Calu3 (cell line): Measurements from ENCODE around the gene SEPTIN14. TPM values are rescaled to one million over a fixed set of nuclear protein-coding genes. Genes with fewer than 3 reads are reported as not detected.
"Not testable (repeated sequence)": the region's sequence is repeated elsewhere in the genome, so short reads cannot be mapped to it uniquely, and the experiment has no call there.

Experiments
- BruUV-seq: library from RNA; stranded (reverse); fragments of 400-500 nt; replicated peaks from 2 replicates; lab custom pipeline; 2021; lab: Mats Ljungman, UMichigan
- CTCF ChIA-PET: fragments of 300-600 bp; sonication (Branson Sonifier 250); formaldehyde crosslinking; loops from one replicate; lab custom pipeline; 2022; ENCODE audit warnings: antibody characterized with exemption; lab: Charles Lee
- DNase-seq: peaks from one replicate; pipeline ENCODE4 v3.0.0; 2022
- H3K27ac Mint-ChIP-seq: one replicate; pipeline ENCODE4 v1.8.0; 2022; ENCODE audit warnings: mixed read lengths; ENCODE audit not compliant: unreplicated experiment
- H3K27me3 Mint-ChIP-seq: one replicate; pipeline ENCODE4 v1.8.0; 2022; ENCODE audit warnings: mixed read lengths; ENCODE audit not compliant: unreplicated experiment
- H3K36me3 Mint-ChIP-seq: one replicate; pipeline ENCODE4 v1.8.0; 2022; ENCODE audit warnings: mild to moderate bottlenecking, moderate library complexity, mixed read lengths; ENCODE audit not compliant: insufficient read depth, unreplicated experiment
- H3K4me1 Mint-ChIP-seq: one replicate; pipeline ENCODE4 v1.8.0; 2022; ENCODE audit warnings: mild to moderate bottlenecking, low read depth, mixed read lengths; ENCODE audit not compliant: unreplicated experiment
- H3K4me3 Mint-ChIP-seq: one replicate; pipeline ENCODE4 v1.8.0; 2022; ENCODE audit warnings: mild to moderate bottlenecking, low read depth, moderate library complexity, mixed read lengths; ENCODE audit not compliant: unreplicated experiment
- H3K9me3 Mint-ChIP-seq: one replicate; pipeline ENCODE4 v1.8.0; 2022; ENCODE audit warnings: low read depth, mixed read lengths; ENCODE audit not compliant: unreplicated experiment
- CTCF ChIP-seq: fragments of 200-600 bp; IDR thresholded peaks from one replicate; pipeline ENCODE4 v1.8.0; 2022; ENCODE audit warnings: antibody characterized with exemption; ENCODE audit not compliant: unreplicated experiment
- intact Hi-C: fragments of 100-400 bp; cut with micrococcal nuclease; formaldehyde crosslinking; loops from one replicate; pipeline ENCODE4 v1.10.0; 2022; ENCODE audit not compliant: unreplicated experiment
- total RNA-seq: library from RNA; stranded (reverse); gene quantifications from 2 replicates; pipeline ENCODE4 v1.2.3, GENCODE V29; 2022

SEPTIN14 gene
- total RNA-seq, 1 experiment from 2014 or later = not detected

DNA sequence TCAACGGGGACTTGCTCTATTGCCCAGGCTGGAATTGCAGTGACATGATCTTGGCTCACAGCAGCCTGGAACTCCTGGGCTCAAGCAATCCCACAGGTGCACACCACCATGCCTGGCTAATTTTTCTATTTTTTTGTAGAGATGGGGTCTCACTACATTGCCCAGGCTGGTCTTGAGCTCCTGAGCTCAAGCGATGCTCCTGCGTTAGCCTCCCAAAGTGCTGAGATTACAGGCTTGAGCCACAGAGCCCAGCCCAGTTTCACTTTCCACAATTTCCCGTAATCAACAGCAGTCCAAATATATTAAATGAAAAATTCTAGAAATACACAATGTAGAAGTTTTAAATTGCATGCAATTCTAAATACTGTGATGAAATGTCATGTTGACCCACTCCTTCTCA lies 24.0 kb downstream of the SEPTIN14 start:
- no peak for DNase-seq
- Mint-ChIP-seq H3K36me3 (no peaks in the 10 kb centered on the region), H3K27me3 (no peaks in the 10 kb centered on the region), H3K27ac (no peak overlapping the region), H3K4me3 (no peak overlapping the region), H3K4me1 (no peaks in the 10 kb centered on the region), H3K9me3 (no peaks in the 10 kb centered on the region)
- intact Hi-C loops = no loop called here
- no TSS peak for BruUV-seq
- CTCF ChIA-PET = interaction anchor here (0.9 kb wide), 1 partner anchor 9 kb away, joined by 7 read pairs; no protein-coding TSS in a partner anchor
- no peak for TF ChIP-seq CTCF

GRCh38 chr7:55827577-55827976 lies 35.0 kb downstream of the SEPTIN14 start:
- H3K4me3 Mint-ChIP-seq = no peak overlapping the region
- no peak overlapping the region for H3K27ac Mint-ChIP-seq
- intact Hi-C loops = no loop called here
- H3K36me3 Mint-ChIP-seq = no peaks in the 10 kb centered on the region
- DNase-seq = no peak
- no peak for TF ChIP-seq CTCF
- no TSS peak for BruUV-seq
- no peaks in the 10 kb centered on the region for H3K27me3 Mint-ChIP-seq
- CTCF ChIA-PET = interaction anchor here (0.8 kb wide), 1 partner anchor 247 kb away, joined by 4 read pairs; no protein-coding TSS in a partner anchor
- H3K9me3 Mint-ChIP-seq = peaks cover 23% of the 10 kb centered on the region
- H3K4me1 Mint-ChIP-seq = no peaks in the 10 kb centered on the region

GRCh38 chr7:55818686-55819085 lies 43.9 kb downstream of the SEPTIN14 start:
- Mint-ChIP-seq H3K27ac (no peak overlapping the region), H3K36me3 (no peaks in the 10 kb centered on the region), H3K27me3 (no peaks in the 10 kb centered on the region), H3K4me3 (no peak overlapping the region), H3K9me3 (peaks cover 24% of the 10 kb centered on the region), H3K4me1 (no peaks in the 10 kb centered on the region)
- no peak for TF ChIP-seq CTCF
- intact Hi-C loops = no loop called here
- CTCF ChIA-PET = no interaction called here
- BruUV-seq = no TSS peak
- no peak for DNase-seq

DNA sequence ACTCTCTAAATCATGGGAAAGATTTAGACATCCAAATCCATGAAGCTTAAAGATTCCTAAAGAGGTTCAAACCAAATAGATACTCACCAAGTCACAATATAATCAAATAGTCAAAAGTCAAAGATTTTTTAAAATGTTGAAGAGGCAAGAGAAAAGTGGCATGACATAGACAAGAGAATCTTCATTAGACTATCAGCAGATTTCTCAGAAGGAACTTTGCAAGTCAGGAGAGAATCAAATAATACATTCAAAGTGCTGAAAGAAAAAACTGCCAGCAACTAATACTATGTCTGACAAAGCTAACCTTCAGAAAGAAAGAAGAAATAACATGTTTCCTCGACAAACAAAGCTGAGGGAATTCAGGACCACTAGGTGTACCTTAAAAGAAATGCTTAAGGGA lies 65.3 kb downstream of the SEPTIN14 start:
- H3K9me3 Mint-ChIP-seq = peaks cover 19% of the 10 kb centered on the region
- BruUV-seq, intact Hi-C loops: not testable (repeated sequence)

DNA sequence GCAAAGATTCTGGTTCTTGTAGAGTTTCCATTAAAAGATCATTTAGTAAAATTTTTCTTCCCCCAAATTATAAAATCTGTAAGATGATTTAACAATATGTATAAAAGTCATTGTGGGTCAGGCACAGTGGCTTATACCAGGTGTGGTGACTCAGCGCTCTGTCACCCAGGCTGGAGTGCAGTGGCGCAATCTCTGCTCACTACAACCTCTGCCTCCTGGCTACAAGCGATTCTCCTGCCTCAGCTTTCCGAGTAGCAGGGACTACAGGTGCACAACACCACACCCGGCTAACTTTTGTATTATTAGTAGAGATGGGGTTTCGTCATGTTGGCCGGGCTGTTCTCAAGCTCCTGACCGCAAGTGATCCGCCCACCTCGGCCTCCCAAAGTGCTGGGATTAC lies 68.0 kb downstream of the SEPTIN14 start:
- CTCF ChIA-PET = interaction anchor here (0.5 to 0.7 kb wide), 3 partner anchors 12 to 476 kb away, joined by 3 to 8 read pairs (median 4); no protein-coding TSS in a partner anchor
- intact Hi-C loops = no loop called here
- no peaks in the 10 kb centered on the region for H3K4me1 Mint-ChIP-seq

More for the DNA sequence above, 65.3 kb downstream of the SEPTIN14 start:
- H3K4me3 Mint-ChIP-seq, H3K27ac Mint-ChIP-seq, H3K4me1 Mint-ChIP-seq, H3K27me3 Mint-ChIP-seq, CTCF ChIA-PET, H3K36me3 Mint-ChIP-seq, DNase-seq: not testable (repeated sequence)

More for the DNA sequence above, 68.0 kb downstream of the SEPTIN14 start:
- DNase-seq = peak; percentile 78
- H3K27ac Mint-ChIP-seq = no peak overlapping the region
- no peaks in the 10 kb centered on the region for H3K27me3 Mint-ChIP-seq
- H3K36me3 Mint-ChIP-seq = no peaks in the 10 kb centered on the region
- H3K4me3 Mint-ChIP-seq = no peak overlapping the region
- BruUV-seq = no TSS peak
- peaks cover 13% of the 10 kb centered on the region for H3K9me3 Mint-ChIP-seq
- TF ChIP-seq CTCF = no peak
